ENCODE measurements around the gene MED10. TPM values are rescaled to one million over a fixed set of nuclear protein-coding genes. Genes with fewer than 3 reads are reported as not detected.

MED10 gene
- polyA plus RNA-seq, 4 donors = 37.6 to 43.8 (median 40.8) TPM

- H3K9me3 ChIP-seq (ENCODE audit: control insufficient read depth in 2 of 2, insufficient read depth in 1 of 2, low read depth in 1 of 2, low read length in 1 of 2) = no peaks in the 10 kb centered on the region
- FAIRE-seq = no peak
- WGBS, 3 donors = 75 to 85% (median 79%) methylated on average over 4 of the region's 4 CpGs
Measured at GRCh38 chr5:6405591-6405990, 27.2 kb upstream of the MED10 start.

DNA sequence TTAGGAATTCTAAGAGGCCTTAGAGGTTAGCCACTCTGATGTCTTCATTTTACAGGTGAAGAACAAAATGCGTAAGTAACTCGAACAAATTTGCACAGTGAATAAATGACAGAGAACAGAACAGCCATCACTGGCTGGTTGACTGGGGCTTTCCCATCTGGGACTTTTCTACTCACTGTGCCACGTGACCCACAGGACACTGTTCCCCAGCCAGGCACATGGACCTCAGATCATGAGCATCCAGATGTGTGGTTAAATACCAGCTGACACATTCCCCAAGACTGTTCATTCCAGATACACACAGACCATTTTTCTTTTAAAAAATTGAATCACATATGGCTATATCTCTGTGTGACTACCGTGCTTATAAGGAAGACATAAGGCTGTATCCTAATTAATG lies 25.8 kb upstream of the MED10 start:
- Histone ChIP-seq H3K4me3 (ENCODE audit: low read depth in 1 of 3, low read length in 3 of 3) (no peak overlapping the region), H3K27ac (ENCODE audit: low read depth in 1 of 3, low read length in 2 of 3) (no peak overlapping the region), H3K36me3 (ENCODE audit: control insufficient read depth in 3 of 3, insufficient read depth in 2 of 3, low read depth in 1 of 3, low read length in 3 of 3) (no peaks in the 10 kb centered on the region), H3K4me1 (ENCODE audit: control insufficient read depth in 3 of 3, insufficient read depth in 2 of 3, low read depth in 1 of 3, low read length in 2 of 3) (no peaks in the 10 kb centered on the region), H3K27me3 (ENCODE audit: control insufficient read depth in 3 of 3, insufficient read depth in 3 of 3, low read length in 3 of 3) (peaks cover 0 to 4% (median 3%) of the 10 kb centered on the region in 3 donors), H3K9me3 (ENCODE audit: control insufficient read depth in 2 of 2, insufficient read depth in 1 of 2, low read depth in 1 of 2, low read length in 1 of 2) (no peaks in the 10 kb centered on the region)
- DNase-seq = no peak
- FAIRE-seq = no peak
- WGBS, 3 donors = 77 to 84% (median 79%) methylated on average over 4 of the region's 4 CpGs

More at GRCh38 chr5:6405591-6405990, 27.2 kb upstream of the MED10 start:
- no peaks in the 10 kb centered on the region for H3K4me1 ChIP-seq (ENCODE audit: control insufficient read depth in 3 of 3, insufficient read depth in 2 of 3, low read depth in 1 of 3, low read length in 2 of 3)
- peaks cover 0 to 4% (median 3%) of the 10 kb centered on the region in 3 donors for H3K27me3 ChIP-seq (ENCODE audit: control insufficient read depth in 3 of 3, insufficient read depth in 3 of 3, low read length in 3 of 3)
- no peak overlapping the region for H3K27ac ChIP-seq (ENCODE audit: low read depth in 1 of 3, low read length in 2 of 3)
- H3K4me3 ChIP-seq (ENCODE audit: low read depth in 1 of 3, low read length in 3 of 3) = no peak overlapping the region
- DNase-seq = no peak
- no peaks in the 10 kb centered on the region for H3K36me3 ChIP-seq (ENCODE audit: control insufficient read depth in 3 of 3, insufficient read depth in 2 of 3, low read depth in 1 of 3, low read length in 3 of 3)

- FAIRE-seq = no peak
- Histone ChIP-seq H3K9me3 (ENCODE audit: control insufficient read depth in 2 of 2, insufficient read depth in 1 of 2, low read depth in 1 of 2, low read length in 1 of 2) (no peaks in the 10 kb centered on the region), H3K4me1 (ENCODE audit: control insufficient read depth in 3 of 3, insufficient read depth in 2 of 3, low read depth in 1 of 3, low read length in 2 of 3) (no peaks in the 10 kb centered on the region), H3K4me3 (ENCODE audit: low read depth in 1 of 3, low read length in 3 of 3) (no peak overlapping the region), H3K27ac (ENCODE audit: low read depth in 1 of 3, low read length in 2 of 3) (no peak overlapping the region), H3K36me3 (ENCODE audit: control insufficient read depth in 3 of 3, insufficient read depth in 2 of 3, low read depth in 1 of 3, low read length in 3 of 3) (no peaks in the 10 kb centered on the region), H3K27me3 (ENCODE audit: control insufficient read depth in 3 of 3, insufficient read depth in 3 of 3, low read length in 3 of 3) (peaks cover 0 to 4% (median 2%) of the 10 kb centered on the region in 3 donors)
- DNase-seq = no peak
- 82 to 87% (median 86%) methylated on average over 4 of the region's 4 CpGs for WGBS, 3 donors
Measured at GRCh38 chr5:6403416-6403815, 25.1 kb upstream of the MED10 start.

DNA sequence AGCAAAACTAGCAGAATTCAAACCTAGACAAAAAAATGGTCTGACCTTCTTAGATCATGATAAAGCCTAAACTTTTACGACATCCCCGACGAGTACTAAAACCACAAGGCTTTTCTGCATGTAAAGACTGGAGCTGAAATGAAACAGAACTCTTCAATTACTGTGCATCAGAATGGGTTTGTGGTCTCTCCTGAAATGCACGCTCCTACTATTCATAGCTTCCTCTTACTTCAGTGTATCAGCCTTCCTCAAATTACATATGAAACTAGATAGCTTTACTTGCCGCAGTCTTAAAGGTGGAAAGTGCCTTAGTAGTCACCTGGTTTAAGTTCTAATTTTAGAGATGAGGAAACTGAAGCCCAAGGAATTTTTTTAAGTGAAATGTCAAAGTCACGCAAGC lies 24.6 kb upstream of the MED10 start:
- Histone ChIP-seq H3K27me3 (ENCODE audit: control insufficient read depth in 3 of 3, insufficient read depth in 3 of 3, low read length in 3 of 3) (peaks cover 0 to 4% (median 2%) of the 10 kb centered on the region in 3 donors), H3K27ac (ENCODE audit: low read depth in 1 of 3, low read length in 2 of 3) (no peak overlapping the region), H3K9me3 (ENCODE audit: control insufficient read depth in 2 of 2, insufficient read depth in 1 of 2, low read depth in 1 of 2, low read length in 1 of 2) (no peaks in the 10 kb centered on the region), H3K36me3 (ENCODE audit: control insufficient read depth in 3 of 3, insufficient read depth in 2 of 3, low read depth in 1 of 3, low read length in 3 of 3) (no peaks in the 10 kb centered on the region), H3K4me3 (ENCODE audit: low read depth in 1 of 3, low read length in 3 of 3) (no peak overlapping the region), H3K4me1 (ENCODE audit: control insufficient read depth in 3 of 3, insufficient read depth in 2 of 3, low read depth in 1 of 3, low read length in 2 of 3) (no peaks in the 10 kb centered on the region)
- 59 to 72% (median 60%) methylated on average over 6 of the region's 6 CpGs for WGBS, 3 donors
- FAIRE-seq = no peak
- no peak for DNase-seq

DNA sequence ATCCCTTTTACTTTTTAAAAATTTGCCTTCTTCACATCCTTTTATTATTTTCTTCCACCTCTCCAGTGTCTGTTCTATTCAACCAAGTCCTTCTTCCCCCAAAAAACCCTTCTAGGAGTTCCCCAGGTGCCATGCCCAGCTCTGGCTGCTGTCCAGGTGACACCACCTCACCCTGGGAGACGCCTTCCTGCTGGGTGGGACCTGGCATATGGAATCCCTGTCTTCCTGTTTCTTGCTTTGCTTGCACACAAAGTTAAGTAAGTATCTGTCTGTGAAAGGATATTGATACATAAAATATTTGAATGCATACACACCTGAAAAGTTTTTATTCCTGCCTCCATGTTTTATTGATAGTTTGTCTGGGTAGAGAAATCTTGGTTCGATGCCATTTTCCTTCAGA lies 23.1 kb upstream of the MED10 start:
- H3K9me3 ChIP-seq (ENCODE audit: control insufficient read depth in 2 of 2, insufficient read depth in 1 of 2, low read depth in 1 of 2, low read length in 1 of 2) = no peaks in the 10 kb centered on the region
- no peaks in the 10 kb centered on the region for H3K36me3 ChIP-seq (ENCODE audit: control insufficient read depth in 3 of 3, insufficient read depth in 2 of 3, low read depth in 1 of 3, low read length in 3 of 3)
- no peak for FAIRE-seq
- H3K27me3 ChIP-seq (ENCODE audit: control insufficient read depth in 3 of 3, insufficient read depth in 3 of 3, low read length in 3 of 3) = no peaks in the 10 kb centered on the region
- no peaks in the 10 kb centered on the region for H3K4me1 ChIP-seq (ENCODE audit: control insufficient read depth in 3 of 3, insufficient read depth in 2 of 3, low read depth in 1 of 3, low read length in 2 of 3)
- no peak overlapping the region for H3K4me3 ChIP-seq (ENCODE audit: low read depth in 1 of 3, low read length in 3 of 3)
- DNase-seq = no peak
- no peak overlapping the region for H3K27ac ChIP-seq (ENCODE audit: low read depth in 1 of 3, low read length in 2 of 3)
- WGBS, 3 donors = 50 to 68% (median 61%) methylated on average over 2 of the region's 2 CpGs

GRCh38 chr5:6399980-6400910 lies 21.9 kb upstream of the MED10 start:
- FAIRE-seq (no peak), DNase-seq (no peak)
- WGBS, 3 donors = 75 to 77% (median 77%) methylated on average over 13 of the region's 13 CpGs
- H3K36me3 ChIP-seq (ENCODE audit: control insufficient read depth in 3 of 3, insufficient read depth in 2 of 3, low read depth in 1 of 3, low read length in 3 of 3) = no peaks in the 10 kb centered on the region
- no peak overlapping the region for H3K27ac ChIP-seq (ENCODE audit: low read depth in 1 of 3, low read length in 2 of 3)
- H3K27me3 ChIP-seq (ENCODE audit: control insufficient read depth in 3 of 3, insufficient read depth in 3 of 3, low read length in 3 of 3) = no peaks in the 10 kb centered on the region
- H3K4me3 ChIP-seq (ENCODE audit: low read depth in 1 of 3, low read length in 3 of 3) = no peak overlapping the region
- no peaks in the 10 kb centered on the region for H3K9me3 ChIP-seq (ENCODE audit: control insufficient read depth in 2 of 2, insufficient read depth in 1 of 2, low read depth in 1 of 2, low read length in 1 of 2)
- H3K4me1 ChIP-seq (ENCODE audit: control insufficient read depth in 3 of 3, insufficient read depth in 2 of 3, low read depth in 1 of 3, low read length in 2 of 3) = no peaks in the 10 kb centered on the region

DNA sequence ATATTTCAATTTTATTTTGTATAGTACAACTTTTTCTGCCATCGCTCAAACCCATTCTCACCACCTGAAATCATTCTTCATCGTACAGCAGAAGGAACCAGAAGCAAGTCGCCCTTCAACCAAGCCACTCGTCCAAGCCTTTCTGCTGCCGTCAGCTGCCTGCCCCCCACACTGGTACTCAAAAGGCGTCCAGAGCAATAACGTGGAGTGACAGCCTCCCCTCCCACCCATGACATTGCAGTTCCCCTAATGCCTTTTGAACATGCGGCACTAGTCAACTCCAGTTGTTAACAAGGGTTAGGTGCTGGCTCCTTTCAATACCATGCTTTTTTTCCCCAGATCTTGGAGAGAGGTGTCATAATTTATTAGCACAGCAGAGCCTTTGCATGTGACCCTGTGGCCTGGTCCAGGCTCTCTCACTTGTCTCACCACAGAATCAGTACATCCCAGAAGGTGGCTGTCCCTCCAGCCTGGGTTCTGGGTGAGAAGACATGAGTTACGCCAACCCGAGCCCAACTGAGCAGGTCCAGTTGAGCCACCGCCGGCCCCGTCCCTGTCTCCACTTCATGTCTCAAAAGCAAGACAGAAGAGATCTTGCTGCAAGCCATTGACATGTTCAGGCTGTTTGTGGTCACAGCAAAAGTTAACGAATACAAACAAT lies 20.4 kb upstream of the MED10 start:
- DNase-seq (no peak), FAIRE-seq (no peak)
- H3K27me3 ChIP-seq (ENCODE audit: control insufficient read depth in 3 of 3, insufficient read depth in 3 of 3, low read length in 3 of 3) = peaks cover 0 to 4% (median 0%) of the 10 kb centered on the region in 3 donors
- H3K4me1 ChIP-seq (ENCODE audit: control insufficient read depth in 3 of 3, insufficient read depth in 2 of 3, low read depth in 1 of 3, low read length in 2 of 3) = no peaks in the 10 kb centered on the region
- 82 to 89% (median 85%) methylated on average over 14 of the region's 14 CpGs for WGBS, 3 donors
- no peaks in the 10 kb centered on the region for H3K36me3 ChIP-seq (ENCODE audit: control insufficient read depth in 3 of 3, insufficient read depth in 2 of 3, low read depth in 1 of 3, low read length in 3 of 3)
- H3K9me3 ChIP-seq (ENCODE audit: control insufficient read depth in 2 of 2, insufficient read depth in 1 of 2, low read depth in 1 of 2, low read length in 1 of 2) = no peaks in the 10 kb centered on the region
- H3K27ac ChIP-seq (ENCODE audit: low read depth in 1 of 3, low read length in 2 of 3) = no peak overlapping the region
- no peak overlapping the region for H3K4me3 ChIP-seq (ENCODE audit: low read depth in 1 of 3, low read length in 3 of 3)

DNA sequence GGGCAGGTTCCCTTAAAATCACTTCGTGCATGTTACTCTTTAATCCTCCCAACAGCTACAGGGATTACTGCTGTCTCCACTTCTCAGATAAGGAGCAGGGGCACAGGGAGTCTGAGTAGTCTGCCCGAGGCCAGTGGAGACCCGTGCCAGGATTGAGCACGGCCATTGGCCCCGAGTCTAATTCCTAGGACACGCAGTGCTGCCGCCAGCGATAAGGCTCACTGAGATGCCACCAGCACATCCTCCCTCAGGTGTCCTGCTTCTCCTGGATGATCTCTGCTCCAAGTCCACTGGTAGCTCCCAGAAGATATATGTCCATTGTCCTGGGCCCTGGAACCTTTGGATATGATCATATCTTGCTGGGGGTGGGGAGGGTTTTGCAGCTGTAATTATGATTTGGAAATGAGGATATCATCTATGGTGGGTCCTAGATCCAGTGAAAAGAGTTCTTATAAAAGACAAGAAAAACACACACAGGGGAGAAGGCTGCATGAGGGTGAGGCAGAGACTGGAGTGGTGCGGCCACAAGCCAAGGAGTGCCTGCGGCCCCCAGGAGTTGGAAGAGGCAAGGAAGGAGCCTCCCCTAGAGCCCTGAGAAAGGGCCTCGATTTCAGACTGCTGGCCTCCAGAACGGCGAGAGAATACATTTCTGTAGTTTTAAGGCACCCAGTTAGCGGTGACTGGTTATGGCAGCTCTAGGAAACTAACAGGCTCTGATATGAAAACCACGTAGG lies 19.4 kb upstream of the MED10 start:
- Histone ChIP-seq H3K4me3 (ENCODE audit: low read depth in 1 of 3, low read length in 3 of 3) (no peak overlapping the region), H3K36me3 (ENCODE audit: control insufficient read depth in 3 of 3, insufficient read depth in 2 of 3, low read depth in 1 of 3, low read length in 3 of 3) (no peaks in the 10 kb centered on the region), H3K9me3 (ENCODE audit: control insufficient read depth in 2 of 2, insufficient read depth in 1 of 2, low read depth in 1 of 2, low read length in 1 of 2) (no peaks in the 10 kb centered on the region), H3K27ac (ENCODE audit: low read depth in 1 of 3, low read length in 2 of 3) (no peak overlapping the region), H3K4me1 (ENCODE audit: control insufficient read depth in 3 of 3, insufficient read depth in 2 of 3, low read depth in 1 of 3, low read length in 2 of 3) (no peaks in the 10 kb centered on the region), H3K27me3 (ENCODE audit: control insufficient read depth in 3 of 3, insufficient read depth in 3 of 3, low read length in 3 of 3) (peaks cover 0 to 4% (median 0%) of the 10 kb centered on the region in 3 donors)
- DNase-seq (no peak), FAIRE-seq (no peak)
- 83 to 86% (median 84%) methylated on average over 15 of the region's 15 CpGs for WGBS, 3 donors

All from small intestine (tissue), 7 donors.